Uterus (tissue), 4 donors: Measurements from ENCODE around the gene ZFP57. TPM values are rescaled to one million over a fixed set of nuclear protein-coding genes. Genes with fewer than 3 reads are reported as not detected.
A peak's percentile ranks its signal among the peaks of the same experiment; 100 is the strongest.

Experiments
- DNase-seq, 2 donors: peaks; one replicate each; pipeline ENCODE4 v3.0.0-alpha.2; 2019 to 2020
- H3K27ac ChIP-seq, 2 donors: fragments of 200-600 bp; sonication (generic); 1 replicate in 1 of 2; 2 replicates in 1 of 2; pipeline ENCODE4 v1.5.1; 2016 to 2018
- H3K27me3 ChIP-seq, 2 donors: fragments of 200-600 bp; sonication (generic); one replicate each; pipeline ENCODE4 v1.5.1; 2018 to 2019; ENCODE audit warnings: control low read depth in 1 of 2
- H3K36me3 ChIP-seq, 2 donors: fragments of 200-600 bp; sonication (generic); one replicate each; pipeline ENCODE4 v1.5.1; 2019; ENCODE audit warnings: control low read depth in 1 of 2
- H3K4me1 ChIP-seq, 2 donors: fragments of 200-600 bp; sonication (generic); one replicate each; pipeline ENCODE4 v1.5.1; 2018 to 2019; ENCODE audit warnings: control low read depth in 1 of 2
- H3K4me3 ChIP-seq, 2 donors: fragments of 200-600 bp; sonication (generic); 1 replicate in 1 of 2; 2 replicates in 1 of 2; pipeline ENCODE4 v1.5.1; 2018 to 2019; ENCODE audit warnings: mild to moderate bottlenecking in 1 of 2
- H3K9me3 ChIP-seq, 2 donors: fragments of 200-600 bp; sonication (generic); one replicate each; pipeline ENCODE4 v1.5.1; 2019; ENCODE audit warnings: control low read depth in 1 of 2
- POLR2A ChIP-seq, 2 donors: fragments of 450-650 bp; IDR thresholded peaks; one replicate each; pipeline ENCODE4 v1.6.1; 2016; ENCODE audit warnings: antibody characterized with exemption in 2 of 2, mild to moderate bottlenecking in 1 of 2, moderate library complexity in 1 of 2
- intact Hi-C: fragments of 100-400 bp; cut with DNase I; formaldehyde crosslinking; loops from one replicate; pipeline ENCODE4 v1.15.1; 2023; ENCODE audit warnings: low total_unique reads
- total RNA-seq, 4 donors: library from RNA; depleted of rRNA in 3 of 4; stranded (reverse); fragments of >200 nt in 3 of 4; gene quantifications; one replicate each; pipeline versions ENCODE4 v1.1.0 to v1.2.4, GENCODE V29; 2014 to 2023
- TF ChIP-seq, protein P1 (sequence below), 4 experiments: fragments of 200-600 bp in 2 of 4; fragments of 450-650 bp in 2 of 4; sonication (generic) in 2 of 4; IDR thresholded peaks; one replicate each; pipeline ENCODE4 v1.5.1; 2016 to 2019; ENCODE audit warnings: antibody characterized with exemption in 4 of 4, mild to moderate bottlenecking in 2 of 4, moderate library complexity in 1 of 4
- donor health status: DM: yes; HTN: yes; CAD: no.

The ZFP57 gene
- total RNA-seq, 4 donors from 2014 or later, result 0.24 TPM; not detected in 3

GRCh38 chr6:29641430-29642148 is 39.4 kb downstream of the ZFP57 start:
- Histone ChIP-seq H3K9me3 (no peaks in the 10 kb centered on the region), H3K4me1 (no peaks in the 10 kb centered on the region), H3K27ac (no peak overlapping the region), H3K36me3 (no peaks in the 10 kb centered on the region), H3K4me3 (no peak overlapping the region), H3K27me3 (no peaks in the 10 kb centered on the region)
- TF ChIP-seq POLR2A (IDR thresholded peaks at IDR 0.05), result no peak
- TF ChIP-seq, protein P1, sequence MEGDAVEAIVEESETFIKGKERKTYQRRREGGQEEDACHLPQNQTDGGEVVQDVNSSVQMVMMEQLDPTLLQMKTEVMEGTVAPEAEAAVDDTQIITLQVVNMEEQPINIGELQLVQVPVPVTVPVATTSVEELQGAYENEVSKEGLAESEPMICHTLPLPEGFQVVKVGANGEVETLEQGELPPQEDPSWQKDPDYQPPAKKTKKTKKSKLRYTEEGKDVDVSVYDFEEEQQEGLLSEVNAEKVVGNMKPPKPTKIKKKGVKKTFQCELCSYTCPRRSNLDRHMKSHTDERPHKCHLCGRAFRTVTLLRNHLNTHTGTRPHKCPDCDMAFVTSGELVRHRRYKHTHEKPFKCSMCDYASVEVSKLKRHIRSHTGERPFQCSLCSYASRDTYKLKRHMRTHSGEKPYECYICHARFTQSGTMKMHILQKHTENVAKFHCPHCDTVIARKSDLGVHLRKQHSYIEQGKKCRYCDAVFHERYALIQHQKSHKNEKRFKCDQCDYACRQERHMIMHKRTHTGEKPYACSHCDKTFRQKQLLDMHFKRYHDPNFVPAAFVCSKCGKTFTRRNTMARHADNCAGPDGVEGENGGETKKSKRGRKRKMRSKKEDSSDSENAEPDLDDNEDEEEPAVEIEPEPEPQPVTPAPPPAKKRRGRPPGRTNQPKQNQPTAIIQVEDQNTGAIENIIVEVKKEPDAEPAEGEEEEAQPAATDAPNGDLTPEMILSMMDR (IDR thresholded peaks at IDR 0.05), result no peak
- DNase-seq, result no peak
- intact Hi-C loops, result no loop called here

DNA sequence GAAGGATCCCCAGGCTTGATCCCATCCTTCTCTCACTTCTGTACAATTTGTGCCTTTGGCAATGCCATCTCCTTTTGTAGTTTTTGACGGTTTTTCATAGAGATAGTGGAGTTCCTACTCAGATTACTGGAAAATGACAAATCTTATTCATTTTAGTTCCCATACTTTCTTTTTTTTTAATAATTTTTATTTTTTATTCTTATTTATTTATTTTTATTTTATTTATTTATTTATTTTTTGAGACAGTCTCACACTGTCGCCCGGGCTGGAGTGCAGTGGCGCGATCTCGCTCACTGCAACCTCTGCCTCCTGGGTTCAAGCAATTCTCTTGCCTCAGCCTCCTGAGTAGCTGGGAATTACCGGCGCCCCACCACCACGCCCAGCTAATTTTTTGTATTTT is 43.7 kb downstream of the ZFP57 start:
- intact Hi-C loops, result no loop called here
- no peak for DNase-seq
- H3K4me1 ChIP-seq, result no peaks in the 10 kb centered on the region
- H3K27ac ChIP-seq, result no peak overlapping the region
- H3K36me3 ChIP-seq, result no peaks in the 10 kb centered on the region
- H3K4me3 ChIP-seq, result no peak overlapping the region
- no peaks in the 10 kb centered on the region for H3K9me3 ChIP-seq
- no peaks in the 10 kb centered on the region for H3K27me3 ChIP-seq
- no peak for TF ChIP-seq POLR2A (IDR thresholded peaks at IDR 0.05)
- TF ChIP-seq, protein P1 (IDR thresholded peaks at IDR 0.05), result no peak

- H3K36me3 ChIP-seq, result no peaks in the 10 kb centered on the region
- no peak for DNase-seq
- no peaks in the 10 kb centered on the region for H3K27me3 ChIP-seq
- peak overlapping the region; percentile 91 for H3K27ac ChIP-seq
- peak overlapping the region; percentile 77 to 91 for H3K4me3 ChIP-seq
- TF ChIP-seq, protein P1 (IDR thresholded peaks at IDR 0.05), result no peak
- intact Hi-C loops, result no loop called here
- no peaks in the 10 kb centered on the region for H3K9me3 ChIP-seq
- no peaks in the 10 kb centered on the region for H3K4me1 ChIP-seq
Observed at GRCh38 chr6:29633534-29633905, 47.4 kb downstream of the ZFP57 start.

DNA sequence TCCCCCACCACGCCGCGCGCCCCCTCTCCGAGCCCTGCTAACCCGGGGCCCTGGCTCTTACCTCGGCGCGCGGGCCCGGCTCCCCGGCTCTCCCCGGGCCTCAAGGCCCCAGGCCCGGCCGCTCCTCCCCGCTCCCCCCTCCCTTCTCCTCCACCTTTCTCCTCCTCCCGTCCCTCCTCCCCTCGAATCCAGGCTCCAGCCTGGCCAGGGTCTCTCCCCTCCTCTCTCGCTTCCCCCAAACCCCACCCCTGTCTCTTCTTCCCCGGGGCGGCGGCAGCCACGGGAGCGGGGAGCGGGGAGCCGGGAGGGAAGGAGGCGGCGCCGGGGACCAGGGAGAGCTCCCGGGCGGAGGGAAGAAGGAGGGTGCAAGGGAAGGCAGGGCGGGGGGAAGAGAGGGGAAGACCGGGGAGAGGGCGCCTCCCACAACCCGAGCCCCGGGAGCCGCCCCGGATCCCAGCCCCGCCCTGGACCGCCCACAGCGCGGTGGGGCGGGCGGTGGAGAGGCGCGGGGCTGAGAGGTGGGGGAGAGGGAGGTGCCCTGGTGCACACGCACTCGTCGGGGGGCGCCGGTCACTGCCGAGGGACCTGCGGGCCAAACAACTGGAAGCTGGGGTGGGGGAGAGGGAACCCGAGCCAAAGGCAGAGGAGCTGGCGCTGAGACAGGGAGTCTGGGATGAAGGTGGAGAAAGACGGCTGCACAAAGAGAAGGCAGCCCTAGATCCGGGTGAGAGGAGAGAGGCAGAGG is 48.0 kb downstream of the ZFP57 start, which contains the start of gene GABBR1:
Gene GABBR1, minus strand, starts transcription at position 395 of the 745 bp plus-strand sequence. CDS start 798 bp downstream, outside the sequence.
- H3K9me3 ChIP-seq, result no peaks in the 10 kb centered on the region
- TF ChIP-seq, protein P1 (IDR thresholded peaks at IDR 0.05), result no peak
- peak; percentile 52 to 75 for TF ChIP-seq POLR2A (IDR thresholded peaks at IDR 0.05)
- DNase-seq, result peak; percentile 90 to 93
- peak within 1 kb of the TSS; percentile 91 for H3K27ac ChIP-seq
- H3K27me3 ChIP-seq, result no peaks in the 10 kb centered on the region
- intact Hi-C loops, result no loop called here
- H3K36me3 ChIP-seq, result no peaks in the 10 kb centered on the region
- no peaks in the 10 kb centered on the region for H3K4me1 ChIP-seq
- H3K4me3 ChIP-seq, result peak within 1 kb of the TSS; percentile 77 to 91
